HFF-Myc (cell line): Measurements from ENCODE around the gene ADAMTSL1.

Experiments used
- DNase-seq: peaks from one replicate; pipeline ENCODE4 v3.0.0-alpha.2; 2011; ENCODE audit warnings: low read depth; ENCODE audit errors: extremely low read depth
- H3K4me3 ChIP-seq: replicated peaks from 2 replicates; pipeline ENCODE4 v1.5.1; 2011; ENCODE audit warnings: low read depth, mild to moderate bottlenecking, control low read depth, low read length
- TF ChIP-seq, protein P1 (sequence below): IDR thresholded peaks from 2 replicates; pipeline ENCODE4 v1.5.1; 2012; ENCODE audit warnings: mild to moderate bottlenecking, low read depth, low read length, control low read depth; ENCODE audit errors: missing control alignments

ADAMTSL1 gene

GRCh38 chr9:18805386-18805785 is 331.4 kb downstream of the ADAMTSL1 start:
- DNase-seq, result no peak
- TF ChIP-seq, protein P1, sequence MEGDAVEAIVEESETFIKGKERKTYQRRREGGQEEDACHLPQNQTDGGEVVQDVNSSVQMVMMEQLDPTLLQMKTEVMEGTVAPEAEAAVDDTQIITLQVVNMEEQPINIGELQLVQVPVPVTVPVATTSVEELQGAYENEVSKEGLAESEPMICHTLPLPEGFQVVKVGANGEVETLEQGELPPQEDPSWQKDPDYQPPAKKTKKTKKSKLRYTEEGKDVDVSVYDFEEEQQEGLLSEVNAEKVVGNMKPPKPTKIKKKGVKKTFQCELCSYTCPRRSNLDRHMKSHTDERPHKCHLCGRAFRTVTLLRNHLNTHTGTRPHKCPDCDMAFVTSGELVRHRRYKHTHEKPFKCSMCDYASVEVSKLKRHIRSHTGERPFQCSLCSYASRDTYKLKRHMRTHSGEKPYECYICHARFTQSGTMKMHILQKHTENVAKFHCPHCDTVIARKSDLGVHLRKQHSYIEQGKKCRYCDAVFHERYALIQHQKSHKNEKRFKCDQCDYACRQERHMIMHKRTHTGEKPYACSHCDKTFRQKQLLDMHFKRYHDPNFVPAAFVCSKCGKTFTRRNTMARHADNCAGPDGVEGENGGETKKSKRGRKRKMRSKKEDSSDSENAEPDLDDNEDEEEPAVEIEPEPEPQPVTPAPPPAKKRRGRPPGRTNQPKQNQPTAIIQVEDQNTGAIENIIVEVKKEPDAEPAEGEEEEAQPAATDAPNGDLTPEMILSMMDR, result no peak
- H3K4me3 ChIP-seq, result no peak overlapping the region

DNA sequence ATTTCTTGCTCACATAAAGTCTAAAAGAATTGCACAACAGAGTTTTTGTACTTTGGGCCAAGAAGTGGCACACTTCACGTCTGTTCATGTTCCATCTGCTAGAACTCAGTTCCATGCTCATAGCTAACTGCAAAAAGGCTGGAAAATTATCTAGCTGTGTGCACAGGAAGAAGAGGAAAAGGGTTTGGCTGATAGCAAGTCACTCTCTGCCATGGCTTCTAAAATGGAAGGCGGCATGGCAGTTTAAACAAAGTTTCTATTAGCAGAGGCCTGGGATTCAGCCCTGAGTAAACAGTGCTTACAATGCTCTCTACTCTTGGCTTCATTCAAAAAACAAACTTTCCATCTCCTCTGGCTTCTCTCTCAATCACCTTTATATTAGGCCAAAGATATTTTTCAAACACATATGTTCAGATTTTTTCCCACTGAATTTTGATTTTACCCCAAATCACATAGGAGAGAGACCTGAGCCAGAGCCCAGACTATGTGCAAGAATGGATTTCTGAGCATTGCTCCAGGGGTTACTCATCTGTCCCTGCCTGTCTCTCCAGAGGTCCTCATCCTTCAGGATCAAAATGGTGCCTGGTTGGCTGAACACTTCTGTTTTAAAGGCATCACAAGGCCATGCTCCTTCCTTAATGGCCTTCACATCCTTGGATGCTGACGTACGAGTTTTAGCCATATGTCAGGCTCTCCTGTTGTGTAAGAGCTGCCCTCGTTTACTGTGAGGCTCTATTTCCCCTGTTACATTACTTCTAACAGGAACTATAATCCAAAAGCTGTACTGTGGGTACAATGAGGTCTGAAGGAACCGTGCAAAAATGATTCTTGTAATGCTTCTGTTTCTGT is 332.5 kb downstream of the ADAMTSL1 start:
- H3K4me3 ChIP-seq, result no peak overlapping the region
- no peak for DNase-seq
- TF ChIP-seq, protein P1, result no peak

GRCh38 chr9:18810581-18810980 is 336.6 kb downstream of the ADAMTSL1 start:
- TF ChIP-seq, protein P1, result no peak
- H3K4me3 ChIP-seq, result no peak overlapping the region
- no peak for DNase-seq

GRCh38 chr9:18811171-18811570 is 337.2 kb downstream of the ADAMTSL1 start:
- TF ChIP-seq, protein P1, result no peak
- no peak for DNase-seq
- H3K4me3 ChIP-seq, result no peak overlapping the region

GRCh38 chr9:18819418-18819817 is 345.5 kb downstream of the ADAMTSL1 start:
- no peak overlapping the region for H3K4me3 ChIP-seq
- DNase-seq, result no peak
- TF ChIP-seq, protein P1, result no peak

GRCh38 chr9:18820566-18821095 is 346.7 kb downstream of the ADAMTSL1 start:
- no peak overlapping the region for H3K4me3 ChIP-seq
- TF ChIP-seq, protein P1, result no peak
- DNase-seq, result no peak
